ENCODE data around the gene NSUN7. TPM values are rescaled to one million over a fixed set of nuclear protein-coding genes. Genes with fewer than 3 reads are reported as not detected.

The NSUN7 gene
- total RNA-seq, 2 experiments from 2014 or later, result 0.48 to 1.0 TPM

GRCh38 chr4:40745285-40745984, 4.3 kb upstream of the NSUN7 start:
- CTCF ChIA-PET, result interaction anchor here (0.7 to 1.0 kb wide), 2 partner anchors 96 to 237 kb away, joined by 3 read pairs; no protein-coding TSS in a partner anchor
- H3K36me3 Mint-ChIP-seq (ENCODE audit: low read depth), result no peaks in the 10 kb centered on the region
- peaks cover 5% of the 10 kb centered on the region for H3K4me1 Mint-ChIP-seq
- no peak for DNase-seq
- H3K27me3 Mint-ChIP-seq, result peaks cover 31% of the 10 kb centered on the region
- H3K4me3 Mint-ChIP-seq, result no peak overlapping the region
- H3K27ac Mint-ChIP-seq, result no peak overlapping the region
- POLR2A ChIA-PET, result no interaction called here
- no peaks in the 10 kb centered on the region for H3K9me3 Mint-ChIP-seq

DNA sequence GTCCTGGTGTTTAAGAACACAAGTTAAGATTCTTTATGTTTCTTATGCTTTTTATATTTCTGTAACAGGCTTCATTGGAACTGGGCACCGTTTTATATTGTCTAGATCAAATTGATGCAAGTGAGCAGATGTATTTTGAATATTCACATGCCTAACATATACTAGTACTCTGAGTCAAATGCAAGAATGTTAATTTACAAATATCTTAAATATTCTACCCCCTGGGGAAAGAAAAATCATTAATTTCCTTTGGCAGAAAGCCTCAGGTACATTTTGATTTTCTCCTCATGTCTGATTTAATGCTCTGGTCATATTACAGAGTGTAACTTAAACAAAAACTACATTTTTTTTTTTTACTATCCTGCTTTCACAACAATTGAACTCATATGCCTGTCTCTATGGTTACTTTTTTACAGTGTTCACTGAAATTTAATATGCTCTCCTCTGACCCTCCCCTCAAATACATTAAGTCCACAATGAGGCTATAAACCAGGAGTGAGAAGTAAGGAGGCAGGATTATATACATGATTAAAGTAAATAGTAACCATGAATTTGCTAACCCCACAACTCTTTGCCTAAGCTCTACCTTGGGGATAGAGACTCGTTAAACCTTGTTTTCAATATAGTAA, 2.4 kb upstream of the NSUN7 start:
- Mint-ChIP-seq H3K27me3 (peaks cover 39% of the 10 kb centered on the region), H3K4me1 (peaks cover 11% of the 10 kb centered on the region), H3K4me3 (no peak overlapping the region), H3K27ac (no peak overlapping the region), H3K36me3 (ENCODE audit: low read depth) (no peaks in the 10 kb centered on the region), H3K9me3 (no peaks in the 10 kb centered on the region)
- CTCF ChIA-PET, result interaction anchor here (0.8 kb wide), 1 partner anchor 13 kb away, joined by 3 read pairs; no protein-coding TSS in a partner anchor
- no peak for DNase-seq
- POLR2A ChIA-PET, result no interaction called here

DNA sequence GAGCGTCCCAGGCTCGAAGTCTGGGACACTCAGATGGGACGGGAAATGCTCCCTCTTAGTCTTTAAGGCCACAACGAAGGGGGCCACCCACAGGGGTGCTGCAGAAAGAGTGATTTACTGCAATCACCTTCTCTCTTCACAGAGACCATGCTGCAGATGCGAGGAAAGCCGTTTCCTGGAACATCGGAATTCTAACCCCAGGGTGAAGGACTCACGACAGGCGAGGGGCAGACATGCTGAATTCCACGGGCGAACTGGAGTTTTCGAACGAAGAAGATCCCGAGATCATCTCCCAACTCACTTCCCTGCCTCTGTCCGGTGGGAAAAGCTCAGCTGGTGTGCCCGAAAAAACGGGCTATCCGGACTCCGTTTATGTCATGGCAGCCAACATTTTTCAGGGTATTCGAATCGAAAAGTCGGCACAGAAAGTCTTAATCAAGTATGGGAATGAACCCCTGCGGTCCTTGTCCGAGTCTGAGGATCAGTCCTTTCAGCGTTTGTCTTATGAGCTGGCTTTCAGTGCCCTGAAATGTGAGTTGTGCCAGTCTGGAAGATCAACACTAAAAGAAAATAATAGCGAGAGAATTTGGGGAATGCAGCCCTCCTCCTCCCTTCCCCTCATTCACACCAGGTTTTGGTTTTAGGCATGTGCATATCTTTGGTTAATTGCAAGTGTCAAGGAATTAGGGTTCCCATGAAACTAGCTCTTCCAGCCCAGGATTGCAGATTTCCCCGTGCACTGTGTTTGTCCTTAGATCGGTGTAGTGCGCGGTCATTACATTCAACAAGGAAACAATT, 905 bp downstream of the NSUN7 start:
- CTCF ChIA-PET, result interaction anchor here (0.7 kb wide), 1 partner anchor 598 kb away, joined by 3 read pairs; no protein-coding TSS in a partner anchor
- DNase-seq, result no peak

DNA sequence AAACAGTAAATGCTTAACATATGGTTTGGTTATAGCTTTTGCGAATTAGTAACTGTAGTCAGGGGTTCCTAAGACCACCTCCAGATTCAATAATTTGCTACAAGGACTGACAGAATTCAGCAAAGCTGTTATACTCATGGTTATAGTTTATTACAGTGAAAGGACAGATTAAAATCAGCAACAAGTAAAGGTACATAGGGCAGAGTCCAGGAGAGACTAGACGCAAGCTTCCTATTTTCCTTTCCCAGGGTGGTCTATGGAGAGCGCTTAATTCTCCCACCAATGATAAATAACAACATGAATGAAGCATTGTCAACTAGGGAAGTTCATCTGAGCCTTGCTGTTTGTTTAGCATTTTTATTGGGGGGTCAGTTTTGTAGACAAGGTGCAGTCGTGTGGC, 5.9 kb downstream of the NSUN7 start:
- peaks cover 4% of the 10 kb centered on the region for H3K4me1 Mint-ChIP-seq
- no peak for DNase-seq
- H3K27me3 Mint-ChIP-seq, result peaks cover 25% of the 10 kb centered on the region
- H3K4me3 Mint-ChIP-seq, result no peak overlapping the region
- H3K9me3 Mint-ChIP-seq, result no peaks in the 10 kb centered on the region
- H3K27ac Mint-ChIP-seq, result no peak overlapping the region
- POLR2A ChIA-PET, result no interaction called here
- CTCF ChIA-PET, result no interaction called here
- H3K36me3 Mint-ChIP-seq (ENCODE audit: low read depth), result no peaks in the 10 kb centered on the region

More for the DNA sequence above, 905 bp downstream of the NSUN7 start:
- Mint-ChIP-seq H3K27ac (no peak overlapping the region), H3K27me3 (peaks cover 44% of the 10 kb centered on the region), H3K9me3 (no peaks in the 10 kb centered on the region), H3K4me3 (peak overlapping the region; percentile 39), H3K36me3 (ENCODE audit: low read depth) (no peaks in the 10 kb centered on the region), H3K4me1 (peaks cover 11% of the 10 kb centered on the region)
- POLR2A ChIA-PET, result no interaction called here

DNA sequence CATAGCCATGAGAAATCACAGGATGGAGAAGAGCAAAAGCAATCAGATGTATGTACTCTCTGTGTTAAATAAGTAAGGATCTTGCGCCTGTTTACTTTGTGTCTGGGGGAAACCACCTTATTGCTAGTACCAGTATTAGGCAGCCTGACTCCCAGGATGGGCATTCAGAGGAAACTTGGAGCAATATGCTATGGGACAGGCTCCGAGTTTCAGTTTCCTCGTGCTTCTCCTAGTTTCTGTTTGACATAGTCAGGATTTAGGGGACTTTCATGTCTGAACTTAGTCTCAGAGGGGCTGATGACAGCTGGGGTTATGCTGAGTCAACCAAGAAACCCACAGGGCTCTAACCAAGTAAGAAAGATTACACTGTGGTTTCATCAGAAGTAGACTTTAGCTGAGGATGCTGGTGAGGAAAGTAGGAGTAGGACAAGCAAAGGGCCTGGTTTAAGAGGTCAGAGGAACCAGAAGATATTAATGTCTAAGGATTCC, 13.5 kb downstream of the NSUN7 start:
- Mint-ChIP-seq H3K27me3 (peaks cover 9% of the 10 kb centered on the region), H3K9me3 (no peaks in the 10 kb centered on the region), H3K36me3 (ENCODE audit: low read depth) (no peaks in the 10 kb centered on the region), H3K27ac (peak overlapping the region; percentile 13), H3K4me1 (peaks cover 15% of the 10 kb centered on the region), H3K4me3 (no peak overlapping the region)
- POLR2A ChIA-PET, result no interaction called here
- DNase-seq, result peak; percentile 58
- CTCF ChIA-PET, result no interaction called here

GRCh38 chr4:40769266-40769665, 19.5 kb downstream of the NSUN7 start:
- no peak for DNase-seq
- no peaks in the 10 kb centered on the region for H3K4me1 Mint-ChIP-seq
- H3K27ac Mint-ChIP-seq, result no peak overlapping the region
- no peaks in the 10 kb centered on the region for H3K9me3 Mint-ChIP-seq
- ChIA-PET POLR2A (no interaction called here), CTCF (no interaction called here)
- H3K27me3 Mint-ChIP-seq, result peaks cover 26% of the 10 kb centered on the region
- H3K36me3 Mint-ChIP-seq (ENCODE audit: low read depth), result no peaks in the 10 kb centered on the region
- no peak overlapping the region for H3K4me3 Mint-ChIP-seq

DNA sequence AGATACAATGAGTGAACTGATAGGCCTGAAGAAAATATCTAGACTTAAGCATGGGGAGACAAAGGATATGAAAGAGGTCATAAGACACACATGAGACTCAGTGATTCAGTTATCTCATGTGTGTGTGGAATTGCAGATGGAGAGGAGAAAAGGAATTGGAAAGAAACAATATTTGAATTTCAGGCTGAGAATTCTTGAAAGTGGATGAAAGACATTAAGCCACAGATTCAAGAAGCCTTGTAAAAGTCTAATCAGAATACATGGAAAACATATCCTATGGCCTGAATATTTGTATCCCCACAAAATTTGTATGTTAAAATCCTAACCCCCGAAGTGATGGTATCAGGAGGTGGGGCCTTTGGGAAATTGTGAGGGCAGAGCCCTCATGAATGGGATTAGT, 28.3 kb downstream of the NSUN7 start:
- H3K27me3 Mint-ChIP-seq, result peaks cover 15% of the 10 kb centered on the region
- no peak overlapping the region for H3K4me3 Mint-ChIP-seq
- H3K4me1 Mint-ChIP-seq, result no peaks in the 10 kb centered on the region
- ChIA-PET POLR2A (no interaction called here), CTCF (interaction anchor here (0.9 to 1.6 kb wide), 2 partner anchors 48 to 65 kb away, joined by 3 to 4 read pairs; no protein-coding TSS in a partner anchor)
- H3K27ac Mint-ChIP-seq, result no peak overlapping the region
- H3K9me3 Mint-ChIP-seq, result peaks cover 3% of the 10 kb centered on the region
- DNase-seq, result no peak
- peaks cover 5% of the 10 kb centered on the region for H3K36me3 Mint-ChIP-seq (ENCODE audit: low read depth)

DNA sequence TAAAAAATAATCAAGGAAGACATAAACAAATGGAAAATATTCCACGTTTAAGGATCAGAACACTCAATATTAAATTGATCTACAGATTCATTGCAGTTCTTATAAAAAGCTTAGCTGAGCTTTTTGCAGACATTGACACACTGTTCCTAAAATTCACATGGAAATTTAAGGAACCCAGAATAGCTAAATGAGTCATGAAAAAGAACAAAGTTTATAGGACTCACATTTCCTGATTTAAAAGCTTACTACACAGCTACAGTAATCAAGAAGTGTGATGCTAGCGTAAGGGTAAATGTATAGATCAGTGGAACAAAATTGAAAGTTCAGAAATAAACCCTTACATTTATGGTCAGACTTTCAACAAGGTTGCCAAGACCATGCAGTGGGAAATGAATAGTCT, 33.1 kb downstream of the NSUN7 start:
- no peak for DNase-seq
- Mint-ChIP-seq H3K36me3 (ENCODE audit: low read depth) (peaks cover 2% of the 10 kb centered on the region), H3K9me3 (peaks cover 2% of the 10 kb centered on the region), H3K4me1 (no peaks in the 10 kb centered on the region), H3K27me3 (peaks cover 21% of the 10 kb centered on the region), H3K4me3 (no peak overlapping the region), H3K27ac (no peak overlapping the region)
- ChIA-PET CTCF (interaction anchor here (1.0 kb wide), 1 partner anchor 16 kb away, joined by 7 read pairs; no protein-coding TSS in a partner anchor), POLR2A (no interaction called here)

DNA sequence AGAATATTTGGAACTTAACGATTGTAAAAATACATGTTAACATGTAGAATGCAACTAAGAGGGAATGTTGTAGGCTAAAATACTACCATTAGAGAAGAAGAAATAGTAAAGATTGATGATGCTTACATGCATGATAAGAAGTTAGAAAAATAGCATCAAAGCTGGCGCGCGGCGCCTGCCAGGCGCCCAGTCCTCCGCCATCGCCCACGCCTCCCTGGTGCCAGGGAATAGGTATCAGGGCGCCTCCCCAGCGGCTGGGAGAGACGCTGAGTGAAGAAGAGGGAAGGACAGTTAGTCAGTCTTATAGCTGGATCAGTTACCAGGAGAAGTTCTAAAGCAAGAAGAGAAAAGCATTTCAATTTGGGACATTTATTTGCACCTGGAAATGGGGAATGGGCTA, 36.0 kb downstream of the NSUN7 start:
- Mint-ChIP-seq H3K9me3 (no peaks in the 10 kb centered on the region), H3K27me3 (peaks cover 27% of the 10 kb centered on the region), H3K27ac (no peak overlapping the region), H3K4me1 (no peaks in the 10 kb centered on the region), H3K4me3 (no peak overlapping the region), H3K36me3 (ENCODE audit: low read depth) (no peaks in the 10 kb centered on the region)
- ChIA-PET POLR2A (no interaction called here), CTCF (interaction anchor here (1.0 kb wide), 1 partner anchor 55 kb away, joined by 4 read pairs; no protein-coding TSS in a partner anchor)
- no peak for DNase-seq

- H3K27me3 Mint-ChIP-seq, result peaks cover 23% of the 10 kb centered on the region
- H3K36me3 Mint-ChIP-seq (ENCODE audit: low read depth), result no peaks in the 10 kb centered on the region
- CTCF ChIA-PET, result no interaction called here
- H3K27ac Mint-ChIP-seq, result no peak overlapping the region
- H3K4me1 Mint-ChIP-seq, result no peaks in the 10 kb centered on the region
- DNase-seq, result no peak
- no peak overlapping the region for H3K4me3 Mint-ChIP-seq
- H3K9me3 Mint-ChIP-seq, result no peaks in the 10 kb centered on the region
- POLR2A ChIA-PET, result no interaction called here
These were observed 38.6 kb downstream of the NSUN7 start for GRCh38 chr4:40788331-40788730.

DNA sequence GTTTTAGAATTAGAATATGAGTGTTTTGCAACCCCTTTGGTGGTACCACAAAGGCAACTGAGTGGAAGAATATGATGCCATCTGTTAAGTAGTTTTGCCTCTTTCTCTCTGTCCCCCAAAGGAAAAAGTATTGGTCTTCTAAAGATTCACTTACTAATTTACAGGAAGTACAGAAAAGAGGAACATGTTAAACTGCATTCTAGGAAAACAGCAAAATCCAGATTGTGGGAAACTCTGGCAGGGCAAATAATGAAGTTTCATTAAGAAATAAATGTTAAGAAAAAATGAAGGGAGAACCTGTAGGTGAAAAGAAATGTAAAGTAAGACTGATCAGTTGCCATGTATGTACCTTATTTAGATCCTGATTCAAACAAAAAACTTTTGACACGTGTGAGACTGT, 39.3 kb downstream of the NSUN7 start:
- CTCF ChIA-PET, result no interaction called here
- Mint-ChIP-seq H3K27me3 (peaks cover 21% of the 10 kb centered on the region), H3K4me1 (no peaks in the 10 kb centered on the region), H3K4me3 (no peak overlapping the region), H3K27ac (no peak overlapping the region), H3K9me3 (no peaks in the 10 kb centered on the region), H3K36me3 (ENCODE audit: low read depth) (no peaks in the 10 kb centered on the region)
- DNase-seq, result no peak
- POLR2A ChIA-PET, result no interaction called here

DNA sequence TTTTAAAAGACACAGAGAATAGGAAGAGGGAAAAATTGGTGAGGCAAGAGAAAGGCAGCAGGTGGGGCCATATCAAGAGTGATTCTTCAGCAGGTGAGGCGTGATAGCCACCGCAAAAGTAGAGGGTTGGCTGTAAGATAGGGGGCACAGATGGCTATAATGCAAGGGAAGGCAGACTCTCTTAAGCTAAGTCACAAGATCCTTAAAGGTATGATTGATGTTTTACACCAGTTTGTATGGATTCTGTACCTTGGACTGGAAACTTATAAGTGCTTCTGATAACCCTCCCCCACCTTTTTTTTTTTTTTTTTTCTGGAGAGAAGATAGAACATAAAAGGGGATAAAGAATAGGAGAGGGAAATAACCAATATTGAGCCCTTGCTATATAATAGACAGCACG, 40.0 kb downstream of the NSUN7 start:
- H3K9me3 Mint-ChIP-seq, result no peaks in the 10 kb centered on the region
- no peaks in the 10 kb centered on the region for H3K4me1 Mint-ChIP-seq
- ChIA-PET POLR2A (no interaction called here), CTCF (no interaction called here)
- H3K27ac Mint-ChIP-seq, result no peak overlapping the region
- no peak overlapping the region for H3K4me3 Mint-ChIP-seq
- no peak for DNase-seq
- H3K36me3 Mint-ChIP-seq (ENCODE audit: low read depth), result no peaks in the 10 kb centered on the region
- H3K27me3 Mint-ChIP-seq, result peaks cover 13% of the 10 kb centered on the region

DNA sequence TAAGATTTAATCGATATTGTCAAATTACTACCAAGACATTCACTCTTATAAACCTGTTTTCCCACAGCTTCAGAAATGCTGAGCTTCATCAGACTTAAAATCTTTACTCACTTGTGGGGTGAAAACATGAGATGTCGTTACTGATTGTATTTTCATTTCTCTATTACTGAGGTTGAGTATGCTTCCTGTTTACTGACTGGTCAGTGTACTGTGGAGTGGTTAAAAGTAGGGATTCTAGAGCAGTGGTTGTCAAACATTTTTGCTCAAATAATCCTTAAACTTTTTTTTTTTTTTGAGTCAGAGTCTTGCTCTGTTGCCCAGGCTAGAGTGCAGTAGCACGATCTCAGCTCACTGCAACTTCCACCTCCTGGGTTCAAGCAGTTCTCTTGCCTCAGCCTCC, 50.3 kb downstream of the NSUN7 start:
- Mint-ChIP-seq H3K4me1 (peaks cover 5% of the 10 kb centered on the region), H3K27ac (no peak overlapping the region), H3K27me3 (peaks cover 8% of the 10 kb centered on the region), H3K9me3 (no peaks in the 10 kb centered on the region), H3K36me3 (ENCODE audit: low read depth) (no peaks in the 10 kb centered on the region), H3K4me3 (no peak overlapping the region)
- no peak for DNase-seq
- CTCF ChIA-PET, result interaction anchor here (0.6 kb wide), 1 partner anchor 15 kb away, joined by 4 read pairs; no protein-coding TSS in a partner anchor
- POLR2A ChIA-PET, result no interaction called here
